BJ (cell line): ENCODE measurements around the gene EFNA4. TPM values are rescaled to one million over a fixed set of nuclear protein-coding genes. Genes with fewer than 3 reads are reported as not detected.

Source experiments
- CTCF ChIA-PET: fragments of 350-600 bp; formaldehyde crosslinking; extraction: SDS; loops from one replicate; lab custom pipeline; 2021; ENCODE audit warnings: antibody characterized with exemption, inconsistent platforms; lab: Yijun Ruan, JAX
- POLR2A ChIA-PET: fragments of 300-600 bp; sonication (Branson Sonifier 250); formaldehyde crosslinking; extraction: SDS; loops from one replicate; lab custom pipeline; 2021; ENCODE audit warnings: antibody characterized with exemption; lab: Charles Lee
- DNase-seq: peaks from one replicate; pipeline ENCODE4 v3.0.0-alpha.2; 2011; ENCODE audit warnings: low read depth
- H3K27me3 ChIP-seq: 2 replicates; pipeline ENCODE4 v1.6.0; 2011; ENCODE audit warnings: low read length; ENCODE audit not compliant: control insufficient read depth, insufficient read depth
- H3K36me3 ChIP-seq: 2 replicates; pipeline ENCODE4 v1.5.1; 2011; ENCODE audit warnings: low read length; ENCODE audit not compliant: control insufficient read depth, insufficient read depth
- H3K4me3 ChIP-seq: 2 replicates; pipeline ENCODE4 v1.5.1; 2011; ENCODE audit warnings: low read depth, mild to moderate bottlenecking, control low read depth, low read length
- polyA plus RNA-seq: library from polyadenylated mRNA; depleted of rRNA; stranded (reverse); fragments of >200 nt; gene quantifications from 2 replicates; pipeline ENCODE4 v1.2.3, GENCODE V29; 2011
- TF ChIP-seq, protein P1 (sequence below): IDR thresholded peaks from 2 replicates; pipeline ENCODE4 v1.5.1; 2011; ENCODE audit warnings: low read depth, mild to moderate bottlenecking, control low read depth, inconsistent platforms, low read length, moderate library complexity; ENCODE audit not compliant: insufficient read depth

Gene EFNA4
- polyA plus RNA-seq, 1 experiment: 12.4 TPM

DNA sequence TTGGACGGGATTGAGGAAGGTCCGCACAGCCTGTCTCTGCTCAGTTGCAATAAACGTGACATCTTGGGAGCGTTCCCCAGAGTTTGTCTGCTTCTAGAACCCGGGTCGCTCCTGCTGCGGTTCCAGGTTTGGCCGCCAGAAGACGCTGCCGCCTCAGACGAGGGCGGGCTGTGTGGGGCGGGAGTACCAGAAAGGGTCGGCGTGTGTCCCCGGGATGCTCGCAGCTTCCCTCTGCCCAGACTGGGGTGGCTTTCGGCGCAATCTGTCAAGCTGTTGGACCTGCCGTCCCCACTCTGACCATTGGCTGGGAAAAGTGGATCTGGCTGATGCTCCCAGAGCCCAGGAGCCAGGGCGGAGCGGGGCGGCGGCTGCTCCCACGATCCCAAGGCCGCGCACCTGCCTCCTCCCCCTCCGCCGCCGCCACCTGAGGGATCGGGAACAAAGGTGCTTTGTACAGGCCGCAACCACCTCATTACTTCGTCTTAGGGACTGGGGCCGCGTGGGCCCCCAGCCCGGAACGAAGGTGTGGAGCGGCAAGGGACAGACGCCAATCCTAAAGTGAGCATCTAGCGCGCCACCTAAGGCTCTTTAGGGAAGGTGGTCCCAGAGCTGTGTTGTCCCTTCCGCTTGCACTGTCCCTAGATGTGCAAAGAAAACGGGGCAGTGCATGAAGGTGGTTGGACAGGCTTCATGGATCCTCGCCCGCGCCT, 683 bp upstream of the EFNA4 start:
- TF ChIP-seq, protein P1, sequence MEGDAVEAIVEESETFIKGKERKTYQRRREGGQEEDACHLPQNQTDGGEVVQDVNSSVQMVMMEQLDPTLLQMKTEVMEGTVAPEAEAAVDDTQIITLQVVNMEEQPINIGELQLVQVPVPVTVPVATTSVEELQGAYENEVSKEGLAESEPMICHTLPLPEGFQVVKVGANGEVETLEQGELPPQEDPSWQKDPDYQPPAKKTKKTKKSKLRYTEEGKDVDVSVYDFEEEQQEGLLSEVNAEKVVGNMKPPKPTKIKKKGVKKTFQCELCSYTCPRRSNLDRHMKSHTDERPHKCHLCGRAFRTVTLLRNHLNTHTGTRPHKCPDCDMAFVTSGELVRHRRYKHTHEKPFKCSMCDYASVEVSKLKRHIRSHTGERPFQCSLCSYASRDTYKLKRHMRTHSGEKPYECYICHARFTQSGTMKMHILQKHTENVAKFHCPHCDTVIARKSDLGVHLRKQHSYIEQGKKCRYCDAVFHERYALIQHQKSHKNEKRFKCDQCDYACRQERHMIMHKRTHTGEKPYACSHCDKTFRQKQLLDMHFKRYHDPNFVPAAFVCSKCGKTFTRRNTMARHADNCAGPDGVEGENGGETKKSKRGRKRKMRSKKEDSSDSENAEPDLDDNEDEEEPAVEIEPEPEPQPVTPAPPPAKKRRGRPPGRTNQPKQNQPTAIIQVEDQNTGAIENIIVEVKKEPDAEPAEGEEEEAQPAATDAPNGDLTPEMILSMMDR: peak; percentile 81
- ChIA-PET POLR2A (no interaction called here), CTCF (interaction anchor here (0.6 to 17.0 kb wide), 11 partner anchors 8 to 209 kb away, joined by 3 to 168 read pairs (median 6); partner anchors contain the start of genes ADAM15, EFNA3 and PBXIP1)
- DNase-seq: no peak
- Histone ChIP-seq H3K27me3 (no peaks in the 10 kb centered on the region), H3K36me3 (peaks cover 10% of the 10 kb centered on the region), H3K4me3 (peak overlapping the region; percentile 78)

DNA sequence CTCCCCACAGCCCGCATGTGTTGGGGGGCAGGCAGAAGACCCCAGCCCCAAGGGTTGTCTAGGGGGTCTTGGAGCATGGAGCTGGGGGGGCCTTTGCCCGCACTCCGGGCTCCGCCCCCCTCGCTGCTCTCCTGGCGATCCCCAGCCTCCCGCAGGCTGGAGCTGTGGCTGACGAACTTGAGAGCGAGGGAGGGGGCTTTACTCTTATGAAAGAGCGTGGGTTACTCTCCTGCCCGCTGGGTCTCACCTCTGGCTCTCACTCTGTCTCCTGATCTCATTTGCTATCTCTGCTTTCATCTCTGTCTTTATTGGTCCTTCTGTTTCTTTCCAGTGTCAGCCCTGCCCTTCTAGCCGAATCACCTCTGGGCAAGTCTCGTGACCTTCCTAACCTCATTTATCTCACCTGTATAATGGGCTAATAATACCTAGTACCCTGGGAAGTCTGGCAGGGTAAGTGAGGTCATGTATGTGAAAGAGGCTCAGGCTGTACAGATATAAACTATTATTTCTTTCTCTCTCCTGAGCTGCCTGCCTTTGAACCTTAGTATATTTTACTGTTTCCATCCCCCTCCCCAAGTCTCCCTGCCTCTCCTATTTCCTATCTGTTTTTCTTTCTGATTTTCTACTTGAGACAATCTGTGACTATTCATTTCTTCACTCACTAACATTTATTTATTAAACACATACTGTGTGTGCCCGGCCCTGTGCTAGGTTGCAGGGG, 731 bp downstream of the EFNA4 start:
- Histone ChIP-seq H3K4me3 (peak overlapping the region; percentile 78), H3K36me3 (peaks cover 9% of the 10 kb centered on the region), H3K27me3 (no peaks in the 10 kb centered on the region)
- POLR2A ChIA-PET: interaction anchor here (0.9 kb wide), 1 partner anchor 13 kb away, joined by 4 read pairs; the partner anchor contains the start of gene ADAM15
- TF ChIP-seq, protein P1: no peak
- DNase-seq: no peak
- CTCF ChIA-PET: interaction anchor here (1.0 to 17.0 kb wide), 11 partner anchors 10 to 109 kb away, joined by 3 to 168 read pairs (median 6); partner anchors contain the start of genes ADAM15, EFNA3 and KRTCAP2

GRCh38 chr1:155064832-155065429, 1.4 kb downstream of the EFNA4 start:
- no peak overlapping the region for H3K4me3 ChIP-seq
- no peak for DNase-seq
- no peaks in the 10 kb centered on the region for H3K27me3 ChIP-seq
- CTCF ChIA-PET: interaction anchor here (1.0 to 17.0 kb wide), 9 partner anchors 10 to 108 kb away, joined by 3 to 168 read pairs (median 6); partner anchors contain the start of genes ADAM15 and KRTCAP2
- POLR2A ChIA-PET: interaction anchor here (0.9 kb wide), 1 partner anchor 14 kb away, joined by 4 read pairs; the partner anchor contains the start of gene ADAM15
- H3K36me3 ChIP-seq: peaks cover 12% of the 10 kb centered on the region
- TF ChIP-seq, protein P1: no peak

GRCh38 chr1:155066777-155067176, 3.2 kb downstream of the EFNA4 start:
- TF ChIP-seq, protein P1: no peak

DNA sequence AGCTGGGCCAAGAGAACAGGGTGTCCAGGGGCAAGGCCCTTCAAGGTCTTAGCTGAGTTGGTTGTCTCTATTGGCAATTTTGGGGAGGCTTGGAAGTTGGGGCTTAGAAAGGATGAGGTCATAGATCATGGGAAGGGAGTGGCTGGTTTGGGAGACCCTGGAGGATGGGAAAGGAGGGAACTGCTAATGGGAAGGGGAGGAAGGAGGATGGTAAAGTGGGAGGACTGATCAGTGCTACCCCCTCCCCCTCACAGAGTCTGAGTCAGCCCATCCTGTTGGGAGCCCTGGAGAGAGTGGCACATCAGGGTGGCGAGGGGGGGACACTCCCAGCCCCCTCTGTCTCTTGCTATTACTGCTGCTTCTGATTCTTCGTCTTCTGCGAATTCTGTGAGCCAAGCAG, 5.1 kb downstream of the EFNA4 start:
- Histone ChIP-seq H3K4me3 (no peak overlapping the region), H3K36me3 (peaks cover 11% of the 10 kb centered on the region), H3K27me3 (no peaks in the 10 kb centered on the region)
- POLR2A ChIA-PET: no interaction called here
- TF ChIP-seq, protein P1: no peak
- CTCF ChIA-PET: interaction anchor here (17.0 kb wide), 1 partner anchor 16 kb away, joined by 147 read pairs; no protein-coding TSS in a partner anchor
- DNase-seq: no peak

More at GRCh38 chr1:155066777-155067176, 3.2 kb downstream of the EFNA4 start:
- DNase-seq: no peak
- ChIA-PET POLR2A (no interaction called here), CTCF (interaction anchor here (0.6 to 17.0 kb wide), 3 partner anchors 15 to 105 kb away, joined by 3 to 147 read pairs (median 18); partner anchors contain the start of genes ADAM15 and PYGO2)
- Histone ChIP-seq H3K27me3 (no peaks in the 10 kb centered on the region), H3K4me3 (no peak overlapping the region), H3K36me3 (peaks cover 11% of the 10 kb centered on the region)
